ENCODE results near the gene ZNF837.

Gene ZNF837

DNA sequence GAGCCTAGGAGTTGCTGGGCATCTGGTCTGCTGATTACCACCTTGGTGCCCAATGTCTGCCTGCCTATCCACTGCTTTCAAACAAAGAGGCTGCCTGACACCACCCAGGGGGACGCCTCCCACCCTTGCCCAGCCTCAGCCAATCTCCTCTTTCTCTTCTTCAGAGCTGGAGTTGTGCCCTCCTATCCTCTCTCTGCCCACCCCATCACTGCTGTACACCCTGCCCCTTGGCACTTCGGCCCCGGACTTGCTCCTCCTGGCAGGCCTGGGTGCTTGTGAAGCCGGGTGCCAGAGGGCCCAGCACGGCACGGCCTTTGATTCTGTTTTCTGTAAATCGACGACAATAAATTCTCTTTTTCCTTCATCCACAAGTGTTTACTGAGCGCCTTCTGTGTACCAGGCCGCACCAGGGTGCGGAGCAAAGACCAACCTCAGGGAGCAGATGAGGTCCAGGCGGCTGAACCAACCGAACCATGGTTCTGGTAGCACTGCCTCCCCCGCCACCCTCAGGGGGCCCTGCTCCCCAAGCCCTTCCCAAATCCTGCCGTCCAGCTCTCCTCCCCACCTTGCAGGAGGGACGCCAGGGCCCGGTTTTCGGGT, 19.6 kb upstream of the ZNF837 start:
- DNase-seq (ENCODE audit: low read depth), result no peak
- TF ChIP-seq, protein P1, sequence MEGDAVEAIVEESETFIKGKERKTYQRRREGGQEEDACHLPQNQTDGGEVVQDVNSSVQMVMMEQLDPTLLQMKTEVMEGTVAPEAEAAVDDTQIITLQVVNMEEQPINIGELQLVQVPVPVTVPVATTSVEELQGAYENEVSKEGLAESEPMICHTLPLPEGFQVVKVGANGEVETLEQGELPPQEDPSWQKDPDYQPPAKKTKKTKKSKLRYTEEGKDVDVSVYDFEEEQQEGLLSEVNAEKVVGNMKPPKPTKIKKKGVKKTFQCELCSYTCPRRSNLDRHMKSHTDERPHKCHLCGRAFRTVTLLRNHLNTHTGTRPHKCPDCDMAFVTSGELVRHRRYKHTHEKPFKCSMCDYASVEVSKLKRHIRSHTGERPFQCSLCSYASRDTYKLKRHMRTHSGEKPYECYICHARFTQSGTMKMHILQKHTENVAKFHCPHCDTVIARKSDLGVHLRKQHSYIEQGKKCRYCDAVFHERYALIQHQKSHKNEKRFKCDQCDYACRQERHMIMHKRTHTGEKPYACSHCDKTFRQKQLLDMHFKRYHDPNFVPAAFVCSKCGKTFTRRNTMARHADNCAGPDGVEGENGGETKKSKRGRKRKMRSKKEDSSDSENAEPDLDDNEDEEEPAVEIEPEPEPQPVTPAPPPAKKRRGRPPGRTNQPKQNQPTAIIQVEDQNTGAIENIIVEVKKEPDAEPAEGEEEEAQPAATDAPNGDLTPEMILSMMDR (conservative IDR thresholded peaks at IDR 0.05; ENCODE audit: low read depth, low read length), result no peak
- peak overlapping the region; percentile 69 for H3K4me3 ChIP-seq (ENCODE audit: low read depth, low read length)

- TF ChIP-seq, protein P1 (conservative IDR thresholded peaks at IDR 0.05; ENCODE audit: low read depth, low read length), result no peak
- no peak overlapping the region for H3K4me3 ChIP-seq (ENCODE audit: low read depth, low read length)
- no peak for DNase-seq (ENCODE audit: low read depth)
Observed at GRCh38 chr19:58399903-58400302, 19.1 kb upstream of the ZNF837 start.

DNA sequence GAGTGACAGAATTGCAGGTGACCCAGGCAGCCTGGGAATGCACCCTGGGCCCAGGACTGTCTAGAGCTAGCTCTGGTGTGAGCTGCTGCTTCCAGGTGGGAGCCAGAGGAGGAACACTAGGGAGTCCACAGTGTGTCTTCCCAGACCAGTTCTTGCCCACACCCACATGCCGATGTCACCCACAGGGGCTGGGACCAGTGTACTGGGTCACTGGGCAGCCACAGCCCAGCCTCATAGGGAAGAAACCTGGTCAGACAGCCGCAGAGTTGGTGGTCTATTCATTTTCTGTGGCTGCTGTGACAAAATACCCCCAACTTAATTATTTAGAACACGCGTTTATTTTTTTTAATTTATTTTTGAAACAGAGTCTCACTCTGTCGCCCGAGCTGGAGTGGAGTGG, 17.7 kb upstream of the ZNF837 start:
- DNase-seq (ENCODE audit: low read depth), result no peak
- TF ChIP-seq, protein P1 (conservative IDR thresholded peaks at IDR 0.05; ENCODE audit: low read depth, low read length), result no peak
- H3K4me3 ChIP-seq (ENCODE audit: low read depth, low read length), result no peak overlapping the region

DNA sequence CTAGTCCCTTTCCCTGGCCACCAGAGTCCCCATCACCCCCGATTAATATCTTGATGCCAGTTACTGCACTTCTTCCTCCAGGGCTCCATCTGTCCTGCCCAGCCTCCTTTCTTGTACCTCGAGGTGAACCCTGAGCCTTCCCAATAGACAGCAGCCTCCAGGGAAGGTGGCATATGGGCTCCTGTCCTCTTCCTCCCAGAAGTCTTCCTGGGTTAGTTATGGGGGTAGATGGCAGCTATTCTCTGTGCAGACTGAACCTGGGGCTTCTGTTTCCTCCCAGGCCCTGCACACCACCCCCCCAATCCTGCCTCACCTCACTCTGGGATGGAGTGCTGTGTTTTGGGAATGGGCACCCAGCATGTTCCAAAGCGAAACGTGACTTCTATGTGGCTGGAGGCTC, 17.3 kb upstream of the ZNF837 start:
- DNase-seq (ENCODE audit: low read depth), result no peak
- no peak overlapping the region for H3K4me3 ChIP-seq (ENCODE audit: low read depth, low read length)
- TF ChIP-seq, protein P1 (conservative IDR thresholded peaks at IDR 0.05; ENCODE audit: low read depth, low read length), result no peak

GRCh38 chr19:58397533-58398037, 16.8 kb upstream of the ZNF837 start:
- H3K4me3 ChIP-seq (ENCODE audit: low read depth, low read length), result no peak overlapping the region
- DNase-seq (ENCODE audit: low read depth), result no peak
- TF ChIP-seq, protein P1 (conservative IDR thresholded peaks at IDR 0.05; ENCODE audit: low read depth, low read length), result no peak

- H3K4me3 ChIP-seq (ENCODE audit: low read depth, low read length), result no peak overlapping the region
- TF ChIP-seq, protein P1 (conservative IDR thresholded peaks at IDR 0.05; ENCODE audit: low read depth, low read length), result no peak
Observed at GRCh38 chr19:58396691-58397532, 16.1 kb upstream of the ZNF837 start.

More at GRCh38 chr19:58396691-58397532, 16.1 kb upstream of the ZNF837 start:
- DNase-seq (ENCODE audit: low read depth), result no peak
